Measurements from ENCODE around the gene KIAA0586.
"Not testable (repeated sequence)": the region's sequence is repeated elsewhere in the genome, so short reads cannot be mapped to it uniquely, and the experiment has no call there.

KIAA0586 gene

DNA sequence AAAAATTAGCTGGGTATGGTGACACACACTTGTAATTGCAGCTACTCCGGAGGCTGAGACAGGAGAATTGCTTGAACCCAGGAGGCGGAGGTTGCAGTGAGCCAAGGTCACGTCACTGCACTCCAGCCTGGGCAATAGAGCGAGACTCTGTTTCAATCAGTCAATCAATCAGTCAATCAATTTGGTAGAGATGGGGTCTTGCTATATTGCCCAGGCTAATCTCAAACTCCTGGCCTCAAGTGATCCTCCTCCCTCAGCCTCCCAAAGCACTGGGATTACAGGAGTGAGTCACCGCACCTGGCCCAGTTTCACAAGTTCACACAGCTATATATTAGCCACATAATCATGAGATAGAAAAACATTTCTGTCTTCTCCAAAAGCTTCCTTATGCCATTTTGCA, 50.8 kb downstream of the KIAA0586 start:
- H2BK12ac ChIP-seq (ENCODE audit: low read length in 2 of 2); DNase-seq; H3K23ac ChIP-seq (ENCODE audit: low read length in 2 of 2); H3K4me2 ChIP-seq (ENCODE audit: low read length, poor library complexity, severe bottlenecking); H3K4me1 ChIP-seq (ENCODE audit: control insufficient read depth, insufficient read depth, low read depth, low read length); H3K4me3 ChIP-seq (ENCODE audit: insufficient read depth in 1 of 2, low read depth in 1 of 2, low read length in 2 of 2); H2BK5ac ChIP-seq (ENCODE audit: low read depth, low read length, poor library complexity, severe bottlenecking); H3K9me3 ChIP-seq (ENCODE audit: control insufficient read depth, low read length); H3K4ac ChIP-seq (ENCODE audit: low read depth in 1 of 2, low read length in 2 of 2); H2BK120ac ChIP-seq (ENCODE audit: low read depth, low read length); H3K14ac ChIP-seq (ENCODE audit: low read length in 2 of 2); H3K9ac ChIP-seq (ENCODE audit: low read length); H3K79me1 ChIP-seq (replicated peaks; ENCODE audit: low read length, poor library complexity, severe bottlenecking); H4K8ac ChIP-seq (ENCODE audit: low read length); H2BK15ac ChIP-seq (ENCODE audit: low read depth, poor library complexity, severe bottlenecking); H3K18ac ChIP-seq (ENCODE audit: low read depth in 1 of 2, low read length in 2 of 2); H2AK5ac ChIP-seq (ENCODE audit: low read length, severe bottlenecking); H3K27me3 ChIP-seq (ENCODE audit: control insufficient read depth in 1 of 2, insufficient read depth in 1 of 2, low read length in 2 of 2); H4K91ac ChIP-seq (ENCODE audit: low read length); H3K27ac ChIP-seq (ENCODE audit: low read length, poor library complexity, severe bottlenecking); H2AFZ ChIP-seq (ENCODE audit: low read depth, low read length): not testable (repeated sequence)
- WGBS = 97% methylated on average over 5 of the region's 5 CpGs
- peaks cover 12 to 57% of the 10 kb centered on the region in 2 experiments for H3K36me3 ChIP-seq (ENCODE audit: control insufficient read depth in 1 of 2, insufficient read depth in 2 of 2, low read depth in 1 of 2, low read length in 2 of 2)

DNA sequence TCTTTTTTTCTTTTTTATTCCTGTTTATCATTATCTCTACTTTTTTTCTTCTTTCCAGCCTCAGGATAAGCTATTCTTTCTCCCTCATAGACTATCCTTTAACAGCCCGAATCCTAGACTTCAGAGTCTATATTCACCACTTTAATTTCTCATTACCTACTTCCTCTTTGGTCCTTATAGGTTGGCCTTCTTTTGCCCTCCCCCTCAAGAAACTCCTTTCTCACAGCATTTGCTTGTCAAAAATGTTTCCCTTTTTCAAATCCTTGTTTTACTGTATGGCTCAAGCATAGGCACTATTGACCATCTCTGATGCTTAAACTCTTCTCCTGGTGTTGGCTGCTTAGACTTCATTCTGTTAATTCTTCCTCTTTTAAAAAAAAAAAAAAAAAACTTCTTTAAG, 52.5 kb downstream of the KIAA0586 start:
- no peaks in the 10 kb centered on the region for H3K9me3 ChIP-seq (ENCODE audit: control insufficient read depth, low read length)
- no peak overlapping the region for H3K18ac ChIP-seq (ENCODE audit: low read depth in 1 of 2, low read length in 2 of 2)
- H4K91ac ChIP-seq (ENCODE audit: low read length) = no peak overlapping the region
- H2AK5ac ChIP-seq (ENCODE audit: low read length, severe bottlenecking) = no peak overlapping the region
- H3K4me2 ChIP-seq (ENCODE audit: low read length, poor library complexity, severe bottlenecking) = no peak overlapping the region
- no peak overlapping the region for H4K8ac ChIP-seq (ENCODE audit: low read length)
- no peak overlapping the region for H3K4me3 ChIP-seq (ENCODE audit: insufficient read depth in 1 of 2, low read depth in 1 of 2, low read length in 2 of 2)
- peaks cover 11 to 54% of the 10 kb centered on the region in 2 experiments for H3K36me3 ChIP-seq (ENCODE audit: control insufficient read depth in 1 of 2, insufficient read depth in 2 of 2, low read depth in 1 of 2, low read length in 2 of 2)
- H2BK12ac ChIP-seq (ENCODE audit: low read length in 2 of 2) = no peak overlapping the region
- H2BK5ac ChIP-seq (ENCODE audit: low read depth, low read length, poor library complexity, severe bottlenecking) = no peak overlapping the region
- no peaks in the 10 kb centered on the region for H3K79me1 ChIP-seq (replicated peaks; ENCODE audit: low read length, poor library complexity, severe bottlenecking)
- no peak overlapping the region for H3K23ac ChIP-seq (ENCODE audit: low read length in 2 of 2)
- H2AFZ ChIP-seq (ENCODE audit: low read depth, low read length) = no peak overlapping the region
- over 99% methylated on average over 1 of the region's 1 CpG for WGBS
- H2BK15ac ChIP-seq (ENCODE audit: low read depth, poor library complexity, severe bottlenecking) = no peak overlapping the region
- H2BK120ac ChIP-seq (ENCODE audit: low read depth, low read length) = no peak overlapping the region
- H3K27ac ChIP-seq (ENCODE audit: low read length, poor library complexity, severe bottlenecking) = no peak overlapping the region
- no peak overlapping the region for H3K14ac ChIP-seq (ENCODE audit: low read length in 2 of 2)
- peaks cover under 1% of the 10 kb centered on the region for H3K4me1 ChIP-seq (ENCODE audit: control insufficient read depth, insufficient read depth, low read depth, low read length)
- H3K9ac ChIP-seq (ENCODE audit: low read length) = no peak overlapping the region
- H3K27me3 ChIP-seq (ENCODE audit: control insufficient read depth in 1 of 2, insufficient read depth in 1 of 2, low read length in 2 of 2) = no peaks in the 10 kb centered on the region
- H3K4ac ChIP-seq (ENCODE audit: low read depth in 1 of 2, low read length in 2 of 2) = no peak overlapping the region
- no peak for DNase-seq

DNA sequence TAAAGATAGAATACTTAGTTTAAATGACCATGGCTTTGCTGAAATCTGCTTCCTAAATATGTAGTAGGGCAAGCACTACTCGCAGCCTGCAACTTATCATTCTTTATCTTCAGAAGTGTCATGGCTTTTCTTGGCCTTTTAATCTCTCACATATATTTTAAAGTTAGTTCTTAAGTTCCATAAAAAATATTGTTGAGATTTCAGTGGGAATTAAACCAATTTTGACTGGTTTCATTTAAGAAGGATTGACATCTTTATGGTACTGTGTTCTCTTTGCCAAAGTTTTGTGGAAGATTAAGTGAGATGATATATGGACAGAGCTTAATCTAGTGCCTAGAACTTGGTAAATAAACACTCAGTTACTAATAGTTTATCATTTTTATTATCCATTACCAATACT, 56.7 kb downstream of the KIAA0586 start:
- H3K4me3 ChIP-seq (ENCODE audit: insufficient read depth in 1 of 2, low read depth in 1 of 2, low read length in 2 of 2) = no peak overlapping the region
- no peak overlapping the region for H2BK5ac ChIP-seq (ENCODE audit: low read depth, low read length, poor library complexity, severe bottlenecking)
- no peaks in the 10 kb centered on the region for H3K27me3 ChIP-seq (ENCODE audit: control insufficient read depth in 1 of 2, insufficient read depth in 1 of 2, low read length in 2 of 2)
- no peak overlapping the region for H4K91ac ChIP-seq (ENCODE audit: low read length)
- no peak overlapping the region for H3K4me2 ChIP-seq (ENCODE audit: low read length, poor library complexity, severe bottlenecking)
- no peaks in the 10 kb centered on the region for H3K4me1 ChIP-seq (ENCODE audit: control insufficient read depth, insufficient read depth, low read depth, low read length)
- H3K23ac ChIP-seq (ENCODE audit: low read length in 2 of 2) = no peak overlapping the region
- H2BK12ac ChIP-seq (ENCODE audit: low read length in 2 of 2) = no peak overlapping the region
- no peaks in the 10 kb centered on the region for H3K9me3 ChIP-seq (ENCODE audit: control insufficient read depth, low read length)
- H3K79me1 ChIP-seq (replicated peaks; ENCODE audit: low read length, poor library complexity, severe bottlenecking) = peaks cover 2% of the 10 kb centered on the region
- H2BK120ac ChIP-seq (ENCODE audit: low read depth, low read length) = no peak overlapping the region
- no CpG with 5 or more reads among the region's 1 CpG for WGBS
- no peak overlapping the region for H4K8ac ChIP-seq (ENCODE audit: low read length)
- no peak overlapping the region for H3K9ac ChIP-seq (ENCODE audit: low read length)
- no peak overlapping the region for H3K14ac ChIP-seq (ENCODE audit: low read length in 2 of 2)
- H2BK15ac ChIP-seq (ENCODE audit: low read depth, poor library complexity, severe bottlenecking) = no peak overlapping the region
- H3K18ac ChIP-seq (ENCODE audit: low read depth in 1 of 2, low read length in 2 of 2) = no peak overlapping the region
- DNase-seq = no peak
- no peak overlapping the region for H3K4ac ChIP-seq (ENCODE audit: low read depth in 1 of 2, low read length in 2 of 2)
- no peak overlapping the region for H3K27ac ChIP-seq (ENCODE audit: low read length, poor library complexity, severe bottlenecking)
- no peak overlapping the region for H2AK5ac ChIP-seq (ENCODE audit: low read length, severe bottlenecking)
- H2AFZ ChIP-seq (ENCODE audit: low read depth, low read length) = no peak overlapping the region
- H3K36me3 ChIP-seq (ENCODE audit: control insufficient read depth in 1 of 2, insufficient read depth in 2 of 2, low read depth in 1 of 2, low read length in 2 of 2) = peaks cover 0 to 50% of the 10 kb centered on the region in 2 experiments

DNA sequence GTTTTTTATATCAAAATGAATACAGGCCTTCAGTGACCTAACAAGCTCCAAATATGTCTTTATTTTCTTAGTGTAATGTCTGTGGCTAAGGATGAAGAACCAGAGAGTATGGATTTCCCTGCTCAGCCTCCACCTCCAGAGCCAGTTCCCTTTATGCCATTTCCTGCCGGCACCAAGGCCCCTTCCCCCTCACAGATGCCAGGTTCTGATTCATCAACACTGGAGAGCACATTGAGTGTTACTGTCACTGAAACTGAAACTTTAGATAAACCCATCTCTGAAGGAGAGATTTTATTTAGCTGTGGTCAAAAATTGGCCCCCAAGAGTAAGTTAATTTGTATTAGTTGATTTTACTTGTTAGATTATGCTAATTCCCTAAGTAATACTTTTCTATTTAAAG, 61.0 kb downstream of the KIAA0586 start:
- Histone ChIP-seq H3K4me2 (ENCODE audit: low read length, poor library complexity, severe bottlenecking) (no peak overlapping the region), H3K23ac (ENCODE audit: low read length in 2 of 2) (no peak overlapping the region), H3K14ac (ENCODE audit: low read length in 2 of 2) (peak overlapping the region in 1 of 2 experiments; percentile 48), H3K79me1 (replicated peaks; ENCODE audit: low read length, poor library complexity, severe bottlenecking) (peaks cover 6% of the 10 kb centered on the region), H4K8ac (ENCODE audit: low read length) (peak overlapping the region; percentile 64), H3K4me3 (ENCODE audit: insufficient read depth in 1 of 2, low read depth in 1 of 2, low read length in 2 of 2) (no peak overlapping the region), H2BK5ac (ENCODE audit: low read depth, low read length, poor library complexity, severe bottlenecking) (no peak overlapping the region), H2BK12ac (ENCODE audit: low read length in 2 of 2) (no peak overlapping the region), H3K4me1 (ENCODE audit: control insufficient read depth, insufficient read depth, low read depth, low read length) (peaks cover 2% of the 10 kb centered on the region), H3K36me3 (ENCODE audit: control insufficient read depth in 1 of 2, insufficient read depth in 2 of 2, low read depth in 1 of 2, low read length in 2 of 2) (peaks cover 0 to 66% of the 10 kb centered on the region in 2 experiments), H3K9me3 (ENCODE audit: control insufficient read depth, low read length) (no peaks in the 10 kb centered on the region), H3K27ac (ENCODE audit: low read length, poor library complexity, severe bottlenecking) (no peak overlapping the region), H2BK120ac (ENCODE audit: low read depth, low read length) (no peak overlapping the region), H2AK5ac (ENCODE audit: low read length, severe bottlenecking) (no peak overlapping the region), H2BK15ac (ENCODE audit: low read depth, poor library complexity, severe bottlenecking) (no peak overlapping the region), H2AFZ (ENCODE audit: low read depth, low read length) (no peak overlapping the region), H3K27me3 (ENCODE audit: control insufficient read depth in 1 of 2, insufficient read depth in 1 of 2, low read length in 2 of 2) (no peaks in the 10 kb centered on the region), H3K4ac (ENCODE audit: low read depth in 1 of 2, low read length in 2 of 2) (no peak overlapping the region), H4K91ac (ENCODE audit: low read length) (no peak overlapping the region), H3K9ac (ENCODE audit: low read length) (no peak overlapping the region), H3K18ac (ENCODE audit: low read depth in 1 of 2, low read length in 2 of 2) (no peak overlapping the region)
- DNase-seq = peak; percentile 40
- WGBS = 33% methylated on average over 1 of the region's 1 CpG

Measured in mesenchymal stem cell (in vitro differentiated cells and primary cell).